Activated CD4-positive, CD25-positive, alpha-beta regulatory T cell (primary cell): ENCODE results near the gene ATP6AP1.
"Not testable (repeated sequence)": the region's sequence is repeated elsewhere in the genome, so short reads cannot be mapped to it uniquely, and the experiment has no call there.

Experiments
- DNase-seq, 4 experiments: peaks; one replicate each; lab custom pipeline; 2025; lab: John Stamatoyannopoulos, UW

The ATP6AP1 gene

GRCh38 chrX:154399527-154400368 lies 28.7 kb upstream of the ATP6AP1 start:
- peak in 1 of 4 experiments; percentile 15 for DNase-seq

GRCh38 chrX:154400369-154400817 lies 28.1 kb upstream of the ATP6AP1 start:
- DNase-seq, result not testable (repeated sequence)

- DNase-seq, result no peak
These were observed 27.3 kb upstream of the ATP6AP1 start for GRCh38 chrX:154401045-154401799.

GRCh38 chrX:154401918-154402621 lies 26.4 kb upstream of the ATP6AP1 start:
- DNase-seq, result no peak

GRCh38 chrX:154402622-154403127 lies 25.8 kb upstream of the ATP6AP1 start:
- no peak for DNase-seq

- DNase-seq, result no peak
These were observed 25.3 kb upstream of the ATP6AP1 start for GRCh38 chrX:154403192-154403591.

- no peak for DNase-seq
These were observed 24.6 kb upstream of the ATP6AP1 start for GRCh38 chrX:154403858-154404257.

- DNase-seq, result no peak
These were observed 23.8 kb upstream of the ATP6AP1 start for GRCh38 chrX:154404625-154405192.

GRCh38 chrX:154408659-154409221 lies 19.7 kb upstream of the ATP6AP1 start:
- no peak for DNase-seq

GRCh38 chrX:154409222-154409871 lies 19.1 kb upstream of the ATP6AP1 start, which contains the start of gene DNASE1L1:
DNASE1L1 (minus strand) TSS chrX:154409254; CDS start chrX:154405568, 3,686 bp downstream.
- DNase-seq, result no peak

GRCh38 chrX:154411981-154412340 lies 16.5 kb upstream of the ATP6AP1 start:
- DNase-seq, result peak in 1 of 4 experiments; percentile 30

- peak in 1 of 4 experiments; percentile 14 for DNase-seq
These were observed 16.0 kb upstream of the ATP6AP1 start for GRCh38 chrX:154412468-154412867.

- DNase-seq, result no peak
These were observed 15.3 kb upstream of the ATP6AP1 start for GRCh38 chrX:154413142-154413541.

- DNase-seq, result no peak
These were observed 11.3 kb upstream of the ATP6AP1 start for GRCh38 chrX:154417157-154417556.

- no peak for DNase-seq
These were observed 9.3 kb upstream of the ATP6AP1 start for GRCh38 chrX:154419189-154419588.

GRCh38 chrX:154419688-154420401 lies 8.6 kb upstream of the ATP6AP1 start:
- DNase-seq, result no peak

GRCh38 chrX:154420402-154420756 lies 8.1 kb upstream of the ATP6AP1 start:
- no peak for DNase-seq

GRCh38 chrX:154426916-154427770 lies 1.3 kb upstream of the ATP6AP1 start:
- no peak for DNase-seq

- no peak for DNase-seq
These were observed 1.2 kb downstream of the ATP6AP1 start for GRCh38 chrX:154429711-154430110.
